ENCODE data around the gene PDE6C.
A peak's percentile ranks its signal among the peaks of the same experiment; 100 is the strongest.

Gene PDE6C

DNA sequence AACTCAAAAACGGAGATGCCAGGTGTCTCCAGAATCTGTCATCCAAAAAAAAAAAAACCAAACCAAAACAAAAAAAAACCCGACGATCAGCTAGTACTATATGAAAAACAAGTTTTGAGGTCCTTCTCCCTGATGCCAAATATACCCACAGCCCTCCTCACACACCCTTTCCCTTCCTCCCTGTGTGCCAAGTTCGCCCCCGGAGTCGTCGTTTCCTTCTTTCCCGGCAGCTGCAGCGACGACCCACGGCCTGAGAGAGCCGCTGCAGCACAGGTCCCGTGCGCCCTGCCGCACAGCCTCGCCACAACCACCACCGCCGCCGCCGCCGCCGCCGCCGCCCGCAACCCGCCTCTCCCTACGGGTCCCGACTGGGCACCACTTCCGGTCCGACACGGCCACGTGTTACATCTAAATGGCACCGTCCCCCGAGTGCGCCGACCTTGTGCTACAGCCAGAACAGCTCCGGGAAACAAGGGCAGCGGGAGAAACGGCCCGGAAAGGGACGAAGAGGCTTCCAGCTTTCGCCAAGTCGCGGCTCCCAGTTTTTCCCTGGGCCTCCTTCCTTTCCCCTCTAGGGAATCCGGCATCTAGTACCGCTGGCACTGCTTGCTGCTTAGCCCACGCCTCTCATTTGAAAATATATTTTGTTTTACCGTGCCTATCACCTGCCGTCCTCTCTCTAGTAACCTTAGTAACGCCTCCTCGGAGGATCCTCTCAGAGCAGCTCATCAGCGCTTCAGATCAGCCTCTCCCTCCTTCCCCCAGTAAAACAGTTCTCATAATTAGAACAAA is 90.1 kb downstream of the PDE6C start, which contains the start of gene FRA10AC1:
TSS of gene FRA10AC1 (minus strand) at position 383 of the 792 bp plus-strand sequence. CDS start 2,486 bp downstream, outside the sequence.
- peak; percentile 76 for DNase-seq (ENCODE audit: low read depth)

DNA sequence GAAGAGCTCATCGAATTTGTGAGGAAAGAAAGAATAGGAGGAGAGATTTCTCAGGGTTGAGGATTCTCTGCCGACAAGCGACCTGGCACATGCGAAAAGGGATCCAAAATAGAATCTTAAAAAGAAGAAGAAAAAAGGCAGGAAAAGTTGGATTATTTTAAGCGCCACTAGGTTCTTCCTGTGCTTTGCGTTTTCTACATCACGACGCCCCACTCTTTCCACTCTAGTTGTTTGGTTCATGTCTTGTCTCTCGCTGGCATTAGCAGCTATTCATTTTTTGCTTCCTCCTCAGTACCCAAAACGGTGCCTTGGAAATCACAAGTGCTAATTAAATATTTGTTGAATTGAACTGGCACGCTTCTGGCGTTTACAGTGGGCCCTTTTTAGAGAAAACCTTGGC is 90.7 kb downstream of the PDE6C start:
- no peak for DNase-seq (ENCODE audit: low read depth)

DNA sequence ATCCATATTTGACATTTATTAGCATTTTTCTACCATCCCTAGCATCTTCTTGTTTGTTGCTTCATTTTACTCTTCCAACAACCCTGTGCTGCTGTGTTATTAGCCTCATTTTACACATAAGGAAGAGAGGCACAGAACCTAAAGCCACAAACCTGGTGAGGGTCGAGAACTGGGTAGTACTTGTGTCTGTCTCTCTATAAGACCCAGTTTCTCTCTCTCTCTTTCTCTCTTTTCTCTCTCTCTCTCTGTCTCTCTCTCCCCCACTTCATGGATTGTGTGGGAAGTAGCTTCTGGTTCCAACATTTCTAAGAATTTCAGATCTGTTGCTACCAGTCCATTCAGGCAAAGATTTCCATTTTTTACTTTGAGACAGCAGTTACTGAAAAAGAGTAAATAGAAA is 91.5 kb downstream of the PDE6C start:
- DNase-seq (ENCODE audit: low read depth) = no peak

DNA sequence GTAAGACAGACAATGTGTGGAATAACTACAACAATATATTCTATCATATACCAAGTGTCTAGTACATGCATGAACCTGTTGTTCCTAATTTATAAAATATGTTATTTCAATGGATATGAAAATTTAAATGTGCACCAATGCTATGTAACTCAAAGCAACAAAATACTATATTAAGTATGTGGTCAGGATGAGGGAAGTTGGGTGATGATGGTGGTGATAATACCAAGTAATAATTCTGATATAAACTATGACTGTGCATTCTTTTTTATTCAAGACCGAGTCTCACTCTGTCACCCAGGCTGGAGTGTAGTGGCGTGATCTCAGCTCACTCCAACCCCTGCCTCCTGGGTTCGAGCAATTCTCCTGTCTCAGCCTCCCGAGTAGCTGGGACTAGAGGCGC is 92.1 kb downstream of the PDE6C start:
- DNase-seq (ENCODE audit: low read depth) = no peak

DNA sequence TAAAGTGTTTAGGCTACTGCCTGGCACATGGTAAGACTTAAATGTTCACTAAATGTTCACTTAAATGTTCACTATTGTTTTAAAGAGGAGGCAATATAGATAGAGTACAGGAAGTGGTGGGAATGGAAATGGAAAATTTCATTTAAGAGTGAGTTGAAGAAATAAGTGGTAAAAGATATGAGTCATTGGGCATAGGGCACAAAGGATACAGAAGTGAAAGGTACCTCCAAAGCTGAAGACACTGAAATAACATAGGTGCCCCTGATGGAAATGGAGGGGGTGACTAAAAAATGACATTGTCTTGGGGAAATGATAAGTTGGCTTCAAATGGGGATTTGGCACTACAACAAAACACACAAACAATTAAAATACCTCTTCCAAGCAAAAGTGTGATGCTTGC is 95.3 kb downstream of the PDE6C start:
- no peak for DNase-seq (ENCODE audit: low read depth)

DNA sequence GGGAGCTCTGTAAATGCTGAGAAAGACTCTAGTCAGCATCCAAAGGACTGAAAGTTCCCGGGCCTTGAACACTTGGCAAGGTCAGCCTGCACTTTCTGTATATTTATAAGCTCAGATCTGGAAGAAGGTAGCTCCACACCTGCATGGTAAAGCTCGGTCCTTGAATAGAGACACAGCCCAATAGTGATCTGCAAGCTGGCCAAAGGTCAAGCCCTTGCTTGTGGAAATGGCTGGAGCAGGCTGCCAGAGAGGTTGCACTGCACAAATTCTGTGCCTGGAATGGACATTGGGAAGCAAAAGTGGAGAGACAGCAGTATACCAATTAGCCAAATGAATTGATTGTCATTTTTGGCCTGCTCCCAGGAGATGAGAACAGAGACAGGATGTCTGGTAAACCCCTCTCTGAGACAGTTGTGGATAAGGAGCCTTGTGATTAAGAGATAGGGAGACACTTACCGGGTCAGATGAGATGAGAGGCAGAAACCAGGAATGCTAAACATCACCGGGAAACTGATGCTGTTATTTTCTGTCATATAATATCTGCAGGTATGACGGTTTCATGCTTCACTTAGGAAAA is 98.1 kb downstream of the PDE6C start:
- no peak for DNase-seq (ENCODE audit: low read depth)

DNA sequence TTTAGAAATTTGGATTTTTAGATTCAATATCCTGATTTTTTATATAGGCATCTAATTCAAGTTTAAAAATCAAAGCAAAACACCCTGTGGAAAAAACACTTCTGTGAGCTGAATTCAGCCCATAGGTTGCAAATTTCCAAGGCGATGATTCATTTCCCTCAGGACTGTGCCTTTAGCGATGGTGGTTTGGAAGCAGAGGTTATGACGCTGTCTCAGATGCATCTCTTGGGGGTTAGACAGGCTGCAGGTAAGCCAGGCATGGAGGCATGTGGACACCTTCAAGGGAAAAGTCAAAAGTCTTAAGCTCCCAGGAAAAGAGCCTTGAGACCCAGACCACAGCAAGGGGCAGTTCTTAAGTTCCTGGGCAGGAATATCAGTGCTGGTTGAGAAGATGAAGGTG is 99.6 kb downstream of the PDE6C start:
- no peak for DNase-seq (ENCODE audit: low read depth)

DNA sequence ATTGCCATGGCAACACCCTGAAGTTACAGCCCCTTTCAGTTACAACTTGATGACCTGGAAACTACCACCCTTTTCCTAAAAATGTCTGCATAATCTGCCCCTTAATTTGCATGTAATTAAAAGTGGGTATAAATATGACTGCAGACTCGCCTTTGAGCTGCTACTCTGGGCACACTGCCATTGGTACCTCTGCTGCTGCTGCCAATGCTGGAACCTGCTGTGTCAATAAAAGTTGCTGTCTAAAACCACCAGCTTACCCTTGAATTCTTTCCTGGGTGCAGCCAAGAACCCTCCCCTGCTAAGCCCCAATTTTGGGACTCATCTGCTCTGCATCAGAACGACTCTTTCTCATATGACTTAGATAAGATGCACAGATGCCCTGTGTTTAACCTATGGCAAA is 100.3 kb downstream of the PDE6C start:
- no peak for DNase-seq (ENCODE audit: low read depth)

DNA sequence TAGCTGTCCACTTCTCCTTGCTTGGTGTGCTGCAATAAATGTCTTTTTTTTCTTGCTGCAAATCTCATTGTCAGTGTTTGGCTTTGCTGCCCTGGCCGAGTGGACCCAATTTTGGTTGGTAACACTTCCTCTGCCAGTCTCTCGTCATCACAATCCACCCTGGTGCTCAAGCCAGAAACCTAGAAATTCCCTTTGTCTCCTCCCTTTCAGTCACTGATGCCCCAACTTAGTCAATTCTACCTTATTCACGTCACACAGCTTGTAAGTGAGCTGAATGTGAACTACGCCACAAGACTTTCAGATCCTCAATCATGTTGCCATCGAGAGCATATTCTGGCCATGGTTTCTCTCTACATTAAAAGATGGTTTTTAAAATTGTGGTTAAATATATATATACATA is 103.0 kb downstream of the PDE6C start:
- no peak for DNase-seq (ENCODE audit: low read depth)
